VCaP (cell line): Measurements from ENCODE around the gene MRPL50.

Experiments
- H3K27ac ChIP-seq: fragments of 450-650 bp; 2 replicates; pipeline ENCODE4 v1.5.1; 2017
- CTCF ChIP-seq: fragments of 450-650 bp; conservative IDR thresholded peaks from 2 replicates; pipeline ENCODE4 v1.5.1; 2017; ENCODE audit warnings: mild to moderate bottlenecking, moderate library complexity

The MRPL50 gene

GRCh38 chr9:101417977-101418376, 19.6 kb upstream of the MRPL50 start:
- no peak overlapping the region for H3K27ac ChIP-seq
- no peak for TF ChIP-seq CTCF

DNA sequence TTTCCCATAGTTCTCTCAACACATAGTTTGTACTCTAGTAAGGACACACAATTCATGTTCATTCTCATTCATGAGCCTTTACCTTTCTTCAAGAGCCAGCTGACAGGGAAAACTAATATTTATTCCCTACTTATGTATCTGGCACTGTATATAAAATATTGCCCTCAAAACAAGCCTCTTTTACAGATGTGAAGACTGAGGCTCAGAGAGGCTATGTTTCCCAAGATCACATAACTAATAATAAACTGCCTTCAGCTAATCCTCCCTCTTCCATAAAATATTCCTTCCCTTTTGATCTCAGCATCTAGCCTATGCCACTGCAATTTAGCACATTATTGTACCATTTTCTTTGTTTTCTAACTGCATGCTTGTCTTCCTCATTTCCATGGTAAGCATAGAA, 19.0 kb upstream of the MRPL50 start:
- TF ChIP-seq CTCF = no peak

DNA sequence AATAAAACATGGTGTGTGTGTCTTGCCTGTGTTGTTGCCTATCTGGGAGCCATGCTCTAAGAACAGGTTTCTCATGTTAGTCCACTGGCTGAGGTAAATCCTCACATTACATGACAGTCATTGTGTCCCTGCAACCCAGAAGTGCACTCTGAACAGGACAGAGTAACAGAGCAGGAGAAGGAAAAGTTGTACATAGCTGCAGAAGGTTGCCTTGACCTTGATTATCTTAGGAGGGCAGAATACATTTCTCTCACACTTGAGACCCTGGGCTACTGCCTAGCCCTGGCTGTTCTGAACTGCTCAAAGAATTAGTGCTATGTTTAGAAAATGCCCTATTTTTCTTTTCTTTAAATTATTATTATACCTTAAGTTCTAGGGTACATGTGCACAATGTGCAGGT, 17.2 kb upstream of the MRPL50 start:
- no peak for TF ChIP-seq CTCF
- no peak overlapping the region for H3K27ac ChIP-seq

More for the DNA sequence above, 19.0 kb upstream of the MRPL50 start:
- no peak overlapping the region for H3K27ac ChIP-seq

DNA sequence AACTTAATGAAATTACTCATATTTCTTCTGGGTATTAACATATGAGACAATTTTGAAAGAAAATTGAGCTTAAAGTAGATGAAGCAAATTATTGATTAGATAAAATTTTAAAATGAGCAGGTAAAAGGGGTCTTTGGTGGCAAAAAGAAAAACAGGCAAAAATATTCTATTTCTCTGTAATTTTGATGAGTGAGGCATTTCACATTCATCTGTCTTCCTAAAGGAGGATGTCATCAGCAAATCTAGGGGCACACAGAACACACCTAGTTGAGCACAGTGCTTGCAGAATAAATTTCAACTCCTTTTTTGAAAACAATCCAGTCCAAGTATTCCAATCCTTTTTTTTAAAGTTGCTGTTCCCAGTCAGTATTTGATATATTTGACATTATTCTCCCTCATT, 16.4 kb upstream of the MRPL50 start:
- H3K27ac ChIP-seq = no peak overlapping the region
- no peak for TF ChIP-seq CTCF

DNA sequence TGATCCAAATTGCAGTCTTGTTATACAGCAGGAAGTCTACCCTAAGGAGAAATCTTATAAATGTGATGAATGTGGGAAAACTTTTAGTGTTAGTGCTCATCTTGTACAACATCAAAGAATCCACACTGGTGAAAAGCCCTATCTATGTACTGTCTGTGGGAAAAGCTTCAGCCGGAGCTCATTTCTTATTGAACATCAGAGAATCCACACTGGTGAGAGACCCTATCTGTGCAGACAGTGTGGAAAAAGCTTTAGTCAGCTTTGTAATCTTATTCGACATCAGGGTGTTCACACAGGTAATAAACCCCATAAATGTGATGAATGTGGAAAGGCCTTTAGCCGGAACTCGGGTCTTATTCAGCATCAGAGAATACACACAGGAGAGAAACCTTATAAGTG, 10.7 kb upstream of the MRPL50 start:
- TF ChIP-seq CTCF = no peak
- H3K27ac ChIP-seq = no peak overlapping the region

- no peak for TF ChIP-seq CTCF
- no peak overlapping the region for H3K27ac ChIP-seq
Measured at GRCh38 chr9:101408374-101409078, 10.1 kb upstream of the MRPL50 start.

GRCh38 chr9:101403516-101404285, 5.3 kb upstream of the MRPL50 start:
- no peak for TF ChIP-seq CTCF

More at GRCh38 chr9:101403516-101404285, 5.3 kb upstream of the MRPL50 start:
- H3K27ac ChIP-seq = no peak overlapping the region
